Measurements from ENCODE around the gene UBA5. TPM values are rescaled to one million over a fixed set of nuclear protein-coding genes. Genes with fewer than 3 reads are reported as not detected.

UBA5 gene
- total RNA-seq, 4 donors from 2014 or later, result 44.8 to 53.1 (median 47.8) TPM

GRCh38 chr3:132694991-132695390, 34.9 kb downstream of the UBA5 start:
- DNase-seq, result no peak
- no peak overlapping the region for H3K27ac ChIP-seq

GRCh38 chr3:132695422-132695821, 35.3 kb downstream of the UBA5 start:
- H3K4me3 ChIP-seq, result no peak overlapping the region
- H3K36me3 ChIP-seq, result peaks cover 0 to 82% (median 3%) of the 10 kb centered on the region in 3 donors
- no peak for TF ChIP-seq POLR2A (IDR thresholded peaks at IDR 0.05)
- no peak for TF ChIP-seq CTCF (IDR thresholded peaks at IDR 0.05)
- H3K4me1 ChIP-seq, result no peaks in the 10 kb centered on the region
- no peak overlapping the region for H3K27ac ChIP-seq
- H3K9me3 ChIP-seq, result no peaks in the 10 kb centered on the region
- H3K27me3 ChIP-seq, result no peaks in the 10 kb centered on the region
- no peak for DNase-seq

More at GRCh38 chr3:132694991-132695390, 34.9 kb downstream of the UBA5 start:
- no peaks in the 10 kb centered on the region for H3K27me3 ChIP-seq
- TF ChIP-seq POLR2A (IDR thresholded peaks at IDR 0.05) (no peak), CTCF (IDR thresholded peaks at IDR 0.05) (no peak)
- H3K4me3 ChIP-seq, result no peak overlapping the region
- H3K9me3 ChIP-seq, result no peaks in the 10 kb centered on the region
- no peaks in the 10 kb centered on the region for H3K4me1 ChIP-seq
- peaks cover 0 to 82% (median 0%) of the 10 kb centered on the region in 3 donors for H3K36me3 ChIP-seq

DNA sequence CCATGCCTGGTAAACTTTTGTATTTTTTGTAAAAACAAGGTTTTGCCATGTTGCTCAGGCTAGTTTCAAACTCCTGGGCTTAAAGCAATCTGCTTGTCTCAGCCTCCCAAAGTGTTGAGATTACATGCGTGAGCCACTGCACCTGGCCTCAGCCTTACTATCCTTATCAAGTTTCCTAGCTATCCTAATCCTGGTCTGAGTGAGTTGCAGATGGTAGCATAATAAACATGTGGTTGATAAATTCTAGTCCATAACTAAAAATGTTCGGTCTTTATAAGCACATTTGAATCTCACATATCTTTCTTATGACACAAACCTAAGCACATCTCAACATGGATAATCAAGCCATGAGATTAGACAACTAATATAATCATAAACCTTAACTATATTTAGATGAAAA, 43.6 kb downstream of the UBA5 start:
- no peak overlapping the region for H3K27ac ChIP-seq
- H3K27me3 ChIP-seq, result no peaks in the 10 kb centered on the region
- H3K4me1 ChIP-seq, result no peaks in the 10 kb centered on the region
- H3K9me3 ChIP-seq, result no peaks in the 10 kb centered on the region
- DNase-seq, result no peak
- H3K4me3 ChIP-seq, result no peak overlapping the region
- TF ChIP-seq POLR2A (IDR thresholded peaks at IDR 0.05) (no peak), CTCF (IDR thresholded peaks at IDR 0.05) (no peak)
- peaks cover 0 to 83% (median 11%) of the 10 kb centered on the region in 3 donors for H3K36me3 ChIP-seq

GRCh38 chr3:132709761-132710160, 49.6 kb downstream of the UBA5 start:
- Histone ChIP-seq H3K27ac (no peak overlapping the region), H3K36me3 (peaks cover 0 to 62% (median 0%) of the 10 kb centered on the region in 3 donors), H3K27me3 (no peaks in the 10 kb centered on the region), H3K4me1 (no peaks in the 10 kb centered on the region), H3K4me3 (no peak overlapping the region), H3K9me3 (no peaks in the 10 kb centered on the region)
- DNase-seq, result no peak
- TF ChIP-seq CTCF (IDR thresholded peaks at IDR 0.05) (no peak), POLR2A (IDR thresholded peaks at IDR 0.05) (no peak)

- Histone ChIP-seq H3K27me3 (no peaks in the 10 kb centered on the region), H3K4me3 (no peak overlapping the region), H3K9me3 (no peaks in the 10 kb centered on the region), H3K4me1 (no peaks in the 10 kb centered on the region), H3K36me3 (peaks cover 0 to 58% (median 0%) of the 10 kb centered on the region in 3 donors), H3K27ac (no peak overlapping the region)
- no peak for TF ChIP-seq POLR2A (IDR thresholded peaks at IDR 0.05)
- TF ChIP-seq CTCF (IDR thresholded peaks at IDR 0.05), result no peak
- DNase-seq, result no peak
These were observed 50.2 kb downstream of the UBA5 start for GRCh38 chr3:132710311-132710710.

Data from Peyer's patch (tissue), 4 donors.